H1 (cell line): Measurements from ENCODE around the gene MYO5A. TPM values are rescaled to one million over a fixed set of nuclear protein-coding genes. Genes with fewer than 3 reads are reported as not detected.

Experiments
- CTCF ChIA-PET: fragments of 300-600 bp; sonication (Branson Sonifier 250); formaldehyde crosslinking; loops from one replicate; lab custom pipeline; 2021; ENCODE audit not compliant: partially characterized antibody; lab: Charles Lee
- POLR2A ChIA-PET: fragments of 300-600 bp; sonication (Branson Sonifier 250); formaldehyde crosslinking; loops from one replicate; lab custom pipeline; 2021; ENCODE audit warnings: inconsistent platforms; ENCODE audit not compliant: partially characterized antibody; lab: Charles Lee
- DNase-seq, 2 experiments: peaks; one replicate each; pipeline versions ENCODE4 v3.0.0 to v3.0.0-alpha.2; 2010 to 2022; ENCODE audit warnings: low spot score in 2 of 2, low read depth in 1 of 2, mixed read lengths in 1 of 2
- FAIRE-seq: peaks from 2 replicates; lab custom pipeline; 2011; peaks lifted over from hg19 to GRCh38; lab: Jason Lieb, UNC
- H2AFZ ChIP-seq: 2 replicates; pipeline ENCODE4 v1.8.1; 2012; ENCODE audit warnings: low read length, inconsistent platforms
- H2AK5ac ChIP-seq: 2 replicates; pipeline ENCODE4 v1.6.1; 2013; ENCODE audit warnings: low read depth, low read length
- H2BK120ac ChIP-seq: replicated peaks from 2 replicates; pipeline ENCODE3; 2013; ENCODE audit warnings: low read depth, low read length, inconsistent platforms
- H2BK12ac ChIP-seq: 2 replicates; pipeline ENCODE4 v1.6.1; 2013; ENCODE audit warnings: low read depth, low read length
- H2BK15ac ChIP-seq: 2 replicates; pipeline ENCODE4 v1.6.1; 2013; ENCODE audit warnings: low read length
- H2BK20ac ChIP-seq: 2 replicates; pipeline ENCODE4 v1.6.1; 2013; ENCODE audit warnings: low read length
- H2BK5ac ChIP-seq: 2 replicates; pipeline ENCODE4 v1.6.1; 2013; ENCODE audit warnings: low read depth, low read length
- H3K14ac ChIP-seq: 2 replicates; pipeline ENCODE4 v1.6.1; 2013; ENCODE audit warnings: inconsistent platforms; ENCODE audit not compliant: insufficient read length
- H3K18ac ChIP-seq: 2 replicates; pipeline ENCODE4 v1.6.1; 2013; ENCODE audit warnings: low read length; ENCODE audit errors: extremely low read depth
- H3K23ac ChIP-seq: 2 replicates; pipeline ENCODE4 v1.6.1; 2013; ENCODE audit warnings: inconsistent platforms; ENCODE audit not compliant: insufficient read length
- H3K23me2 ChIP-seq: 2 replicates; pipeline ENCODE4 v1.6.1; 2013; ENCODE audit warnings: low read depth, low read length
- H3K27ac ChIP-seq: 2 replicates; pipeline ENCODE4 v1.6.1; 2011; ENCODE audit warnings: low read depth, low read length, inconsistent platforms
- H3K27me3 ChIP-seq, 4 experiments: replicated peaks in 1 of 4; 1 replicate in 1 of 4; 2 replicates in 3 of 4; pipeline versions ENCODE4 v1.6.1 to v1.8.1; 2011 to 2013; ENCODE audit warnings: low read length in 3 of 4, mild to moderate bottlenecking in 3 of 4, inconsistent platforms in 2 of 4, mixed read lengths in 2 of 4, moderate library complexity in 1 of 4; ENCODE audit not compliant: control insufficient read depth in 3 of 4, insufficient read depth in 3 of 4; ENCODE audit errors: extremely low read depth in 1 of 4
- H3K36me3 ChIP-seq, 4 experiments: 2 replicates each; pipeline versions ENCODE4 v1.6.1 to v1.8.1; 2011 to 2013; ENCODE audit warnings: mild to moderate bottlenecking in 4 of 4, low read length in 3 of 4, moderate library complexity in 2 of 4, control low read depth in 1 of 4, inconsistent platforms in 1 of 4; ENCODE audit not compliant: insufficient read depth in 4 of 4, control insufficient read depth in 2 of 4
- H3K4ac ChIP-seq: replicated peaks from 2 replicates; pipeline ENCODE3; 2013; ENCODE audit warnings: low read length, low read depth, mixed read lengths, inconsistent platforms; ENCODE audit not compliant: insufficient read length
- H3K4me1 ChIP-seq, 4 experiments: replicated peaks in 1 of 4; 1 replicate in 1 of 4; 2 replicates in 3 of 4; pipeline versions ENCODE4 v1.6.1 to v1.8.1; 2011 to 2013; ENCODE audit warnings: low read length in 3 of 4, inconsistent platforms in 2 of 4, mixed read lengths in 1 of 4; ENCODE audit not compliant: insufficient read depth in 4 of 4, control insufficient read depth in 3 of 4
- H3K4me2 ChIP-seq, 2 experiments: 2 replicates each; pipeline versions ENCODE4 v1.6.1 to v1.8.1; 2011 to 2013; ENCODE audit warnings: low read depth in 2 of 2, low read length in 2 of 2, control low read depth in 1 of 2, inconsistent platforms in 1 of 2, mild to moderate bottlenecking in 1 of 2; ENCODE audit not compliant: insufficient read depth in 1 of 2
- H3K4me3 ChIP-seq, 4 experiments: fragments of 200-600, 300-600 bp in 1 of 4; sonication (generic), shearing (Covaris generic), sonication (Bioruptor Twin) in 1 of 4; 2 replicates each; pipeline versions ENCODE4 v1.5.1 to v1.8.1; 2011 to 2016; ENCODE audit warnings: low read length in 4 of 4, low read depth in 3 of 4, control low read depth in 2 of 4, inconsistent platforms in 2 of 4, mild to moderate bottlenecking in 2 of 4, mixed read lengths in 1 of 4, moderate library complexity in 1 of 4; ENCODE audit not compliant: insufficient read depth in 2 of 4; ENCODE audit errors: extremely low read depth in 1 of 4
- H3K56ac ChIP-seq: replicated peaks from 2 replicates; pipeline ENCODE3; 2013; ENCODE audit warnings: low read depth, mild to moderate bottlenecking, mixed read lengths, low read length, inconsistent platforms; ENCODE audit not compliant: insufficient read length
- H3K79me1 ChIP-seq: 2 replicates; pipeline ENCODE4 v1.6.1; 2013; ENCODE audit warnings: low read depth, low read length, control low read depth
- H3K79me2 ChIP-seq, 2 experiments: 2 replicates each; pipeline versions ENCODE4 v1.6.1 to v1.8.1; 2012 to 2013; ENCODE audit warnings: low read length in 2 of 2, mild to moderate bottlenecking in 2 of 2, inconsistent platforms in 1 of 2; ENCODE audit not compliant: insufficient read depth in 2 of 2, control insufficient read depth in 1 of 2
- H3K9ac ChIP-seq, 4 experiments: replicated peaks in 1 of 4; 1 replicate in 1 of 4; 2 replicates in 3 of 4; pipeline versions ENCODE4 v1.6.1 to v1.8.1; 2011 to 2013; ENCODE audit warnings: low read depth in 3 of 4, low read length in 3 of 4, control low read depth in 2 of 4, mild to moderate bottlenecking in 2 of 4, moderate library complexity in 2 of 4, inconsistent platforms in 1 of 4; ENCODE audit errors: extremely low read depth in 1 of 4
- H3K9me3 ChIP-seq, 2 experiments: 2 replicates each; pipeline versions ENCODE4 v1.6.1 to v1.8.1; 2012 to 2013; ENCODE audit warnings: mild to moderate bottlenecking in 2 of 2, moderate library complexity in 2 of 2, control low read depth in 1 of 2, inconsistent platforms in 1 of 2, low read depth in 1 of 2, low read length in 1 of 2, mixed read lengths in 1 of 2; ENCODE audit not compliant: insufficient read depth in 2 of 2
- H4K20me1 ChIP-seq, 2 experiments: replicated peaks in 1 of 2; 2 replicates each; pipeline versions ENCODE3 to v1.8.1; 2011 to 2013; ENCODE audit warnings: inconsistent platforms in 2 of 2, low read length in 2 of 2, mild to moderate bottlenecking in 1 of 2; ENCODE audit not compliant: insufficient read depth in 2 of 2, control insufficient read depth in 1 of 2
- H4K5ac ChIP-seq: 2 replicates; pipeline ENCODE4 v1.6.1; 2013; ENCODE audit warnings: low read length, low read depth, mixed read lengths, inconsistent platforms; ENCODE audit not compliant: insufficient read length
- H4K8ac ChIP-seq: 2 replicates; pipeline ENCODE4 v1.8.0; 2013; ENCODE audit warnings: mild to moderate bottlenecking, moderate library complexity, low read length, inconsistent platforms; ENCODE audit not compliant: insufficient read depth; ENCODE audit errors: extremely low read depth
- H4K91ac ChIP-seq: replicated peaks from 2 replicates; pipeline ENCODE3; 2013; ENCODE audit warnings: low read length, mixed read lengths, inconsistent platforms; ENCODE audit not compliant: insufficient read length
- ASH2L ChIP-seq: fragments of 200-600, 300-600 bp; sonication (generic); IDR thresholded peaks from one replicate; pipeline ENCODE4 v1.7.1; 2017; ENCODE audit warnings: low read length
- CHD2 ChIP-seq: IDR thresholded peaks from 2 replicates; pipeline ENCODE4 v1.6.1; 2012; ENCODE audit warnings: low read length, improper control_type of control experiment
- CTBP2 ChIP-seq: IDR thresholded peaks from 2 replicates; pipeline ENCODE4 v1.7.0; 2011; ENCODE audit warnings: borderline replicate concordance, mild to moderate bottlenecking, moderate library complexity, mixed read lengths, low read length; ENCODE audit not compliant: insufficient read depth, insufficient read length
- GTF2F1 ChIP-seq: IDR thresholded peaks from 2 replicates; pipeline ENCODE4 v1.6.1; 2012; ENCODE audit warnings: low read depth, low read length, improper control_type of control experiment, borderline replicate concordance
- HDAC2 ChIP-seq, 2 experiments: fragments of 300-600 bp in 1 of 2; sonication (generic) in 1 of 2; IDR thresholded peaks; 2 replicates each; pipeline ENCODE4 v1.6.1; 2011 to 2012; ENCODE audit warnings: low read depth in 2 of 2, low read length in 2 of 2, mild to moderate bottlenecking in 2 of 2, moderate library complexity in 2 of 2, borderline replicate concordance in 1 of 2, inconsistent platforms in 1 of 2
- POLR2A ChIP-seq, 2 experiments: IDR thresholded peaks; 1 replicate in 1 of 2; 2 replicates in 1 of 2; pipeline ENCODE4 v1.6.1; 2011; ENCODE audit warnings: low read depth in 2 of 2, low read length in 2 of 2, mild to moderate bottlenecking in 2 of 2; ENCODE audit errors: control extremely low read depth in 1 of 2
- RNF2 ChIP-seq: fragments of 200-900, 300-1000 bp; sonication (generic); IDR thresholded peaks from 2 replicates; pipeline ENCODE4 v1.7.1; 2016; ENCODE audit warnings: borderline replicate concordance, low read depth, mild to moderate bottlenecking, antibody characterized with exemption, low read length; ENCODE audit not compliant: poor library complexity, severe bottlenecking; ENCODE audit errors: missing control alignments
- SIRT6 ChIP-seq: IDR thresholded peaks from one replicate; pipeline ENCODE4 v1.7.1; 2012; ENCODE audit warnings: low read length, inconsistent platforms
- SRF ChIP-seq: IDR thresholded peaks from 2 replicates; pipeline ENCODE4 v1.6.1; 2011; ENCODE audit warnings: mild to moderate bottlenecking, low read depth, low read length, moderate library complexity
- WGBS, 2 experiments: shearing (Covaris generic) in 1 of 2; methylation state at CpG; one replicate each; pipeline versions ENCODE4 v1.1.6 to v1.1.7; 2013 to 2015; ENCODE audit warnings: low lambda C conversion rate in 2 of 2, mixed read lengths in 2 of 2, inconsistent platforms in 1 of 2, low coverage in 1 of 2, missing lambda C conversion rate in 1 of 2; ENCODE audit not compliant: insufficient replicate concordance in 2 of 2, insufficient coverage in 1 of 2, insufficient read length in 1 of 2; ENCODE audit errors: extremely low coverage in 1 of 2, missing lambda C conversion rate in 1 of 2; 5-methylcytosine and 5-hydroxymethylcytosine counted together
- polyA plus RNA-seq, 7 experiments: library from polyadenylated mRNA; depleted of rRNA in 3 of 7; stranded (reverse) in 5 of 7; unstranded in 2 of 7; fragments of >200 nt in 5 of 7; fragments of 200-250 nt in 2 of 7; gene quantifications; 1 replicate in 5 of 7; 2 replicates in 1 of 7; 4 replicates in 1 of 7; pipeline versions ENCODE4 v1.2.1 to v1.2.3, GENCODE V29; 2011 to 2013; ENCODE audit warnings: missing spikeins in 2 of 7, mixed read lengths in 2 of 7
- total RNA-seq: library from RNA; stranded (reverse); fragmentation: NEBNext Ultra II Directional; extraction: Animal tissue kit (Norgen Biotek cat#: 25700); gene quantifications from 2 replicates; pipeline ENCODE4 v1.2.1, GENCODE V29; 2021
- TF ChIP-seq, protein P1 (sequence below): IDR thresholded peaks from 2 replicates; pipeline ENCODE4 v1.6.1; 2011; ENCODE audit warnings: low read depth, mild to moderate bottlenecking, low read length; ENCODE audit not compliant: insufficient read depth

MYO5A gene
- total and polyA plus RNA-seq, 2 of the 8 experiments (the other 6 are each of a cell fraction or from before 2014, with no cell fraction given): 11.4 to 24.7 TPM

DNA sequence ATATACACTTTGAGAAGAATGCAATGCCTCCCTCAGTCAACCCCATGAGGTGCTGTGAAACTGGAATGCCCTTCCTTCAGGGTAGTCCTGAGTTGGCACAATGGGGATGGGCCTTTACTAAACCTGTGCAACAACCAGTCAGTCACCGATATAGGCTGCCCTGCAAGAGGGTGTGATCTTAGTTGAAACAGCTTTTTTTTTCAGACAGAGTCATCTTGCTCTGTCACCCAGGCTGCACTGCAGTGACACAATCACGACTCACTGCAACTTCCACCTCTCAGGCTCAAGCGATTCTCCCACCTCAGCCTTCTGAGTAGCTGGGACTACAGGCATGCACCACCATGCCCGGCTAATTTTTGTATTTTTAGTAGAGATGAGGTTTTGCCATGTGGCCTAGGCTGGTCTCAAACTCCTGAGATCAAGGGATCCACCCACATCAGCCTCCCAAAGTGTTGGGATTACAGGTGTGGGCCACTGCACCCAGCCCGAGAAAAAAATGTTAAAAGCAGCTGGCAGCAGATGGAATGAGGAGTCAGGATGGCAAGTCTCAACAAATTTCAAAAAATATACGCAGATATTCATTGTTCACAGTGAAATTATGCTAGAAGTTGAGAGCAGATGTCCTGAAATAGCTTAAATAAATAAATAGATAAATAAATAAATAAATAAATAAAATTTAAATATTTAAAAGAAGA, 31.8 kb downstream of the MYO5A start:
- Histone ChIP-seq H3K79me1 (no peaks in the 10 kb centered on the region; the same call in 1 of the 2 replicates), H2BK15ac (no peak overlapping the region), H2AK5ac (no peak overlapping the region), H2BK120ac (no peak overlapping the region), H3K79me2 (0 out of 4 replicates have a peak, but pooled peaks cover 0 to 3% of the 10 kb centered on the region in 2 experiments), H4K91ac (no peak overlapping the region), H3K4me2 (no peak overlapping the region), H3K36me3 (no peaks in the 10 kb centered on the region), H3K18ac (no peak overlapping the region), H3K56ac (no peak overlapping the region), H4K20me1 (no peaks in the 10 kb centered on the region), H2AFZ (no peak overlapping the region), H2BK5ac (no peak overlapping the region), H3K27ac (no peak overlapping the region), H3K9ac (no peak overlapping the region), H3K27me3 (no peaks in the 10 kb centered on the region), H2BK20ac (no peak overlapping the region), H3K14ac (no peak overlapping the region), H3K9me3 (no peaks in the 10 kb centered on the region), H3K4me3 (no peak overlapping the region), H4K8ac (no peak overlapping the region), H3K4ac (no peak overlapping the region), H3K4me1 (no peaks in the 10 kb centered on the region), H4K5ac (no peak overlapping the region), H3K23ac (no peak overlapping the region), H3K23me2 (no peaks in the 10 kb centered on the region), H2BK12ac (no peak overlapping the region)
- no peak for DNase-seq
- ChIA-PET CTCF (interaction anchor here (0.7 to 1.4 kb wide), 6 partner anchors 8 to 30 kb away, joined by 3 to 4 read pairs (median 3); no protein-coding TSS in a partner anchor), POLR2A (no interaction called here)
- FAIRE-seq: no peak
- 93% methylated on average over 6 of the region's 6 CpGs; no CpG with 5 or more reads in 1 of the 2 experiments for WGBS, 2 experiments
- TF ChIP-seq GTF2F1 (no peak), ASH2L (no peak), RNF2 (no peak), CTBP2 (no peak), SIRT6 (no peak), CHD2 (no peak), SRF (no peak), HDAC2 (IDR thresholded peaks at IDR 0.05; ENCODE audit: borderline replicate concordance in 1 of 2, low read depth in 2 of 2, low read length in 2 of 2) (no peak), POLR2A (IDR thresholded peaks at IDR 0.05; ENCODE audit: control extremely low read depth in 1 of 2, low read depth in 2 of 2, low read length in 2 of 2) (no peak)
- TF ChIP-seq, protein P1, sequence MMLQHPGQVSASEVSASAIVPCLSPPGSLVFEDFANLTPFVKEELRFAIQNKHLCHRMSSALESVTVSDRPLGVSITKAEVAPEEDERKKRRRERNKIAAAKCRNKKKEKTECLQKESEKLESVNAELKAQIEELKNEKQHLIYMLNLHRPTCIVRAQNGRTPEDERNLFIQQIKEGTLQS: no peak
